HFFc6 (cell line): ENCODE measurements around the gene HIVEP3. TPM values are rescaled to one million over a fixed set of nuclear protein-coding genes. Genes with fewer than 3 reads are reported as not detected.
A peak's percentile ranks its signal among the peaks of the same experiment; 100 is the strongest.

Experiments used
- DNase-seq: peaks from one replicate; pipeline ENCODE4 v3.0.0-alpha.2; 2018
- H3K27ac Mint-ChIP-seq: 2 replicates; pipeline ENCODE4 v1.8.0; 2020; ENCODE audit warnings: mild to moderate bottlenecking, mixed read lengths
- H3K27me3 Mint-ChIP-seq: 2 replicates; pipeline ENCODE4 v1.8.0; 2021; ENCODE audit warnings: mild to moderate bottlenecking, moderate library complexity, mixed read lengths; ENCODE audit not compliant: insufficient read depth
- H3K36me3 Mint-ChIP-seq: 2 replicates; pipeline ENCODE4 v1.8.0; 2021; ENCODE audit warnings: low read depth, mixed read lengths
- H3K4me1 Mint-ChIP-seq: 2 replicates; pipeline ENCODE4 v1.8.0; 2020; ENCODE audit warnings: low read depth, mixed read lengths
- H3K4me3 Mint-ChIP-seq: 2 replicates; pipeline ENCODE4 v1.8.0; 2020; ENCODE audit warnings: mild to moderate bottlenecking, moderate library complexity, mixed read lengths
- H3K9me3 Mint-ChIP-seq: 2 replicates; pipeline ENCODE4 v1.8.0; 2020; ENCODE audit warnings: mild to moderate bottlenecking, mixed read lengths
- total RNA-seq, 6 experiments: library from RNA; stranded (reverse); fragmentation: NEBNext Ultra II Directional; extraction: Animal tissue kit (Norgen Biotek cat#: 25700); gene quantifications; 2 replicates in 1 of 6; 3 replicates in 5 of 6; pipeline ENCODE4 v1.2.3, GENCODE V29; 2021
- TF ChIP-seq, protein P1 (sequence below): fragments of 200-600 bp; sonication (generic); IDR thresholded peaks from 2 replicates; pipeline ENCODE4 v1.5.0; 2021; ENCODE audit warnings: antibody characterized with exemption, mild to moderate bottlenecking

HIVEP3 gene
- total RNA-seq, 6 experiments from 2014 or later = 7.0 to 9.7 (median 7.9) TPM

DNA sequence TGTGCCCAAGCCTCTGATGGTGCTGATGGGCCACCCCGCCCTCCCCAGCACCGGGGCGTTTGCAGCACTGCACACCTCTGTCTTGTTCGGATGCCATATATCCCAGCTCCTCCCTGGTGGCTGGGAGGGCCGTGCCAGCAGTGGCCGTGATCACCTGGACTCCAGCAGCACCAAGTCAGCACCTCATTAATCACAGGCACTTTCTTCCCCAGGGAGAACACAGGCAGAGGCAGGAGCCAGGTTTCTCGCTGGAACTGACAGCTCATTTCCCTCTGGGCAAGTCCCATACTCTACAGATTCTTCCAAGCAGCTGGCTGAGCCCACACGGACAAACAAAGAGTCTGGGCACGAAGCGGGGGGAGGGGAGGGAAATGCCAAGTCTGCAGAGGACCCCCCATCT is 292.6 kb downstream of the HIVEP3 start:
- Mint-ChIP-seq H3K9me3 (no peaks in the 10 kb centered on the region), H3K27me3 (peaks cover 5% of the 10 kb centered on the region), H3K4me3 (peak overlapping the region; percentile 15; the same call in 1 of the 2 replicates), H3K4me1 (peaks cover 87% of the 10 kb centered on the region), H3K36me3 (peaks cover 4% of the 10 kb centered on the region; the same call in 1 of the 2 replicates), H3K27ac (peak overlapping the region; percentile 55)
- peak; percentile 17 for DNase-seq
- TF ChIP-seq, protein P1, sequence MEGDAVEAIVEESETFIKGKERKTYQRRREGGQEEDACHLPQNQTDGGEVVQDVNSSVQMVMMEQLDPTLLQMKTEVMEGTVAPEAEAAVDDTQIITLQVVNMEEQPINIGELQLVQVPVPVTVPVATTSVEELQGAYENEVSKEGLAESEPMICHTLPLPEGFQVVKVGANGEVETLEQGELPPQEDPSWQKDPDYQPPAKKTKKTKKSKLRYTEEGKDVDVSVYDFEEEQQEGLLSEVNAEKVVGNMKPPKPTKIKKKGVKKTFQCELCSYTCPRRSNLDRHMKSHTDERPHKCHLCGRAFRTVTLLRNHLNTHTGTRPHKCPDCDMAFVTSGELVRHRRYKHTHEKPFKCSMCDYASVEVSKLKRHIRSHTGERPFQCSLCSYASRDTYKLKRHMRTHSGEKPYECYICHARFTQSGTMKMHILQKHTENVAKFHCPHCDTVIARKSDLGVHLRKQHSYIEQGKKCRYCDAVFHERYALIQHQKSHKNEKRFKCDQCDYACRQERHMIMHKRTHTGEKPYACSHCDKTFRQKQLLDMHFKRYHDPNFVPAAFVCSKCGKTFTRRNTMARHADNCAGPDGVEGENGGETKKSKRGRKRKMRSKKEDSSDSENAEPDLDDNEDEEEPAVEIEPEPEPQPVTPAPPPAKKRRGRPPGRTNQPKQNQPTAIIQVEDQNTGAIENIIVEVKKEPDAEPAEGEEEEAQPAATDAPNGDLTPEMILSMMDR = no peak

DNA sequence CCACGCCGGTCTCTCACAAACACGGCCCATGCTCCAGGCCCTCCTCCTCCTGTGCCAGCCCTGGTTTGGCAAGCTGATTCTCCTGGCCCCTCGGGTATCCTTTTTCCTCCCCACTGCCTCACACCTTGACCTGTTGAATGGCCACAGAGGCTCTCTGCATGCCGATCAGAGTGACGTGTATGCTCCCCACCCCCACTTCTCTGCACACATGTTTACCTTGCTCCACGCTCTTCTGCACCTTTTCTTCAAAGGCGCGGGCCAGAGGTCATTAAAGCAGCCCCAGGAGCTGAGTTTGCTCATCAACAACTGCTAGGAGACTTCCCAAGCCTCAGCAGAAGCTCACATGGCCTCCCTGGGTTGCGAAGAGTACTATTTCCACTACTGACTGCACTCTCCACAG is 295.0 kb downstream of the HIVEP3 start:
- TF ChIP-seq, protein P1 = no peak
- DNase-seq = no peak
- H3K4me1 Mint-ChIP-seq = peaks cover 82% of the 10 kb centered on the region
- peak overlapping the region; percentile 10; the same call in 1 of the 2 replicates for H3K4me3 Mint-ChIP-seq
- no peaks in the 10 kb centered on the region for H3K9me3 Mint-ChIP-seq
- peaks cover 5% of the 10 kb centered on the region for H3K27me3 Mint-ChIP-seq
- H3K27ac Mint-ChIP-seq = peak overlapping the region; percentile 72
- H3K36me3 Mint-ChIP-seq = peaks cover 4% of the 10 kb centered on the region; the same call in 1 of the 2 replicates

DNA sequence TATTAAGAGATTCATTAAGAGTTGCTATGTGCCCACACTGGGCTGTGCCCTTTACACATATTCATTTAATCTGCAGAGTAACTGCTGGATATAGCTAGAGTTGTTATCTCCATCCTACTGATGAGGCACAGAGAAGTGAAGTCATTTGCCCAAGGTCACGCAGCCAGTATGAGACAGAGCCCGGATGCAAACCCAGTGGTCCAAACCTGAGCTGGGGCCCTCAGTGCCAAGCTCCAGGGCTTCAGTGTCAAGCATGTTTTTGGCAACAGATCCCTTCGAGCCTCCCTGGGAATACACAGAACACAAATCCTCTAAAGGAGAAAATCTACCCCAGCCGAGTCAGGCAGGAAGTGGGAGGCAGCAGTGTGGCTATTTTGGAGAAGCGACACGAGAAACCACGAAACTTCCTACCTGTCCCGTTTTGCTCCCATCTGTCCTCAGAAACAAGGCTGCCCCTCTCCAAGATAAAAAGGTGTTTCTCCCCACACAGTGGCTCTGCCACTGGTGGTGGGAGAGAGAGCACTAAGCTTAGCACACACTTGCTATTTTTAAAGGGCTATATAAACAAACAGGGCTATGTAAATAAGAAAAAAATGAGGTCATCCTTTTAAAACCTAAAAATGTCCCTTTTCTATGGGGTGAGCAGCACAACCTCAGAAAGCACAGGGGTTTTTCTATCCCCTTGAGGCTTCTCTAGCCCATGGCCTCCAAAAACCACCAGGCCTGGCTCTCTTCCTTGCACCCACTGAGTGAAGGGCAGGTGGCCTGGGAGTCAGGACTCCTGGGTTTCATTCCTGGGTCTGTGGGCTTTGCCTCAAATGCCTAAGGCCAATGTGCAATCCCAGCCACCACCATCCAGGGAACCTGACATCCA is 295.6 kb downstream of the HIVEP3 start:
- TF ChIP-seq, protein P1 = no peak
- peak; percentile 16 for DNase-seq
- peaks cover 82% of the 10 kb centered on the region for H3K4me1 Mint-ChIP-seq
- H3K36me3 Mint-ChIP-seq = peaks cover 4% of the 10 kb centered on the region; the same call in 1 of the 2 replicates
- no peaks in the 10 kb centered on the region for H3K9me3 Mint-ChIP-seq
- H3K27ac Mint-ChIP-seq = peak overlapping the region; percentile 72
- peak overlapping the region; percentile 76 for H3K4me3 Mint-ChIP-seq
- H3K27me3 Mint-ChIP-seq = peaks cover 4% of the 10 kb centered on the region

- Mint-ChIP-seq H3K36me3 (peaks cover 4% of the 10 kb centered on the region; the same call in 1 of the 2 replicates), H3K27me3 (peaks cover 3% of the 10 kb centered on the region), H3K4me1 (peaks cover 82% of the 10 kb centered on the region), H3K4me3 (peak overlapping the region; percentile 76), H3K9me3 (no peaks in the 10 kb centered on the region), H3K27ac (peak overlapping the region; percentile 72)
- TF ChIP-seq, protein P1 = no peak
- DNase-seq = peak; percentile 48
These were observed 296.3 kb downstream of the HIVEP3 start for GRCh38 chr1:41622402-41622801.

- no peak for DNase-seq
- peaks cover 78% of the 10 kb centered on the region for H3K4me1 Mint-ChIP-seq
- H3K27ac Mint-ChIP-seq = peak overlapping the region; percentile 1
- TF ChIP-seq, protein P1 = no peak
- H3K9me3 Mint-ChIP-seq = no peaks in the 10 kb centered on the region
- H3K4me3 Mint-ChIP-seq = no peak overlapping the region
- H3K36me3 Mint-ChIP-seq = peaks cover 4% of the 10 kb centered on the region; the same call in 1 of the 2 replicates
- peaks cover 3% of the 10 kb centered on the region for H3K27me3 Mint-ChIP-seq
These were observed 296.9 kb downstream of the HIVEP3 start for GRCh38 chr1:41621791-41622190.
